T-helper 1 cell treated with Interleukin-12 subunit alpha and Interleukin-12 subunit beta and Interleukin-4 antibody, amounts not matched to agents 30 ng/mL and 1 ng/mL, for 36 hours (primary cell): ENCODE results near the gene CASZ1. TPM values are rescaled to one million over a fixed set of nuclear protein-coding genes. Genes with fewer than 3 reads are reported as not detected.

Experiments
- intact Hi-C: fragments of 100-400 bp; cut with micrococcal nuclease; formaldehyde crosslinking; loops from one replicate; pipeline ENCODE4 v1.15.1; 2024
- total RNA-seq: library from RNA; stranded (reverse); gene quantifications from 2 replicates; pipeline ENCODE4 v1.2.3, GENCODE V29; 2022

The CASZ1 gene
- total RNA-seq, 1 donor from 2014 or later: 9.5 TPM

DNA sequence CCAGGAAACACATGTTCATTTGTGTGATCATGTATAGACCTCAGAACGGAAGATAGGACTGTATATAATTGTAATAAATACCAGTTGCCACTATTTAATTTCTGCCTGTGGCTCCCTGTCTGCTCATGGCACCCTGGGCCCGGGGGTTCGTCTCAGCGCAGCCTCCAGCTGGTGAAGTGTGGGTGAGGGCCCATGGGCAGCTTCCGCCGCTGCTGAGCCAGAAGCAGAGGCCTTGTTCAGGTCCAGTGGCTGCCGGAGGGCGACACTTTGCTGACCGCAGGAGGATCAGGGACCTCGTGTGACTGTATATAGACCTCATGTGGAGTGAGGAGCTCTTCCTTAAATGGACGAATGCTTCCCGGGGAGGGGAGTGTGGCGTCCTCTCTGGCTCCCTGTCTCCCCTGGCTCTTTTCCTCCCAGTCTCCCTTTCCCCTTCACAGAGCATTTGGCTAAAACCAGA lies 165.8 kb downstream of the CASZ1 start:
- intact Hi-C loops: no loop called here

DNA sequence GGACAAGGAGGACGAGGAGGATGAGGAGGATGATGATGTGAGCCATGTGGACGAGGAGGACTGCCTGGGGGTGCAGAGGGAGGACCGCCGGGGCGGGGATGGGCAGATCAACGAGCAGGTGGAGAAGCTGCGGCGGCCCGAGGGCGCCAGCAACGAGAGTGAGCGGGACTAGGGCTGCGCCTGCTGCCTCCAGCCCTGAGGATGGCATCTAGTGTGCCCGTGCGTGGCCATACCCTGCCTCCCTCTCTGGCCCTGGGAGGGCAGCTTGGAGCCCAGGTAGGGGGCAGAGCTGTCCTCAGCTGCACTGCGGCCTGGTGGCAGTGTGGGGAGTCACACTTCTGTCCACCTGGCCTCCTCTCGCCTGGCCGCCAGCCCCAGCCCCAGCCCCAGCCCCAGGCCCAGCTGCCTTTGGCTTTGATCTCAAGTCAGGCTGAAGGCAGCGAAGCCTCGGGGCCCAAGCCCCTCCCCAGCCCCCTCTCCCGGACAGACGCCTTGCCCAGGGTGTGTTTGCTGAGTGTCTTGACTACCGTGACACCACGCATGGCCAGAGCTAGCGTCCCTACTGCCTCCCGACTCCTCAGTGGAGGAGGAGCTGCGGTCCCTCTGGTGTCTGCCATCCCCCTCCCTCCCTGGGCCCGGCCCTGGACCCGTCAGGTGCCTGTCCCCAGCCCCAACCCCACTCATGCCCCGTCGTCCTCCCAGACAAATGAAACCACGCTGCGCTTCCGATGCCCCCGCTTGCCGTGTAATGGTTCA lies 166.5 kb downstream of the CASZ1 start:
- intact Hi-C loops: no loop called here

DNA sequence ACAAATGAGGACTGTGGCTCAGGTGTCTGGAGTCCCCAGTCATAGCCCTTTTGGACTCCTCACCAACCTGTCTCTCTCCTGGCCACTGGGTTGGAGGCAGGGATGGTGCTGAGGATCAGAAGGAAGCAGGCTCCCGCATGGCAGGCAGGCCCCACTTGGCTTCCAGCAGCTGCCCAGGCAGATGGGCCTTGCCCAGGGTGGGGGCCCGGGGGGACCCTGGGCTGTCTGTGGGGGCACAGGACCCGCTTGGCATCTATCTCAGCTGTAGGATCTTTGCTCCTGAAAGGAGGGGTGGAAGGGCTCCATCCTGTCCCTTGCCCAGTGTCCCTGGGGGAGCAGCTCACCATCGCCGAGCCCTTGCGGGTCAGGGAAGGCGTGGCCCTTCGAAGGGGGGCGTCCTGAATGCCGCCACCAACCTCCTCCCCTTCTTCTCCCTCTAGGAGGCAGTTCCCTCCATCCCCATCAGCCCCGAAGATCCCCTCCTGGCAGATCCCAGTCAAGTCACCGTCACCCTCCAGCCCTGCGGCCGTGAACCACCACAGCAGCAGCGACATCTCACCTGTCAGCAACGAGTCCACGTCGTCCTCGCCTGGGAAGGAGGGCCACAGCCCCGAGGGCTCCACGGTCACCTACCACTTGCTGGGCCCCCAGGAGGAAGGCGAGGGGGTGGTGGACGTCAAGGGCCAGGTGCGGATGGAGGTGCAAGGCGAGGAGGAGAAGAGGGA lies 167.2 kb downstream of the CASZ1 start:
- intact Hi-C loops: no loop called here

GRCh38 chr1:10628685-10629084 lies 167.8 kb downstream of the CASZ1 start:
- intact Hi-C loops: no loop called here

DNA sequence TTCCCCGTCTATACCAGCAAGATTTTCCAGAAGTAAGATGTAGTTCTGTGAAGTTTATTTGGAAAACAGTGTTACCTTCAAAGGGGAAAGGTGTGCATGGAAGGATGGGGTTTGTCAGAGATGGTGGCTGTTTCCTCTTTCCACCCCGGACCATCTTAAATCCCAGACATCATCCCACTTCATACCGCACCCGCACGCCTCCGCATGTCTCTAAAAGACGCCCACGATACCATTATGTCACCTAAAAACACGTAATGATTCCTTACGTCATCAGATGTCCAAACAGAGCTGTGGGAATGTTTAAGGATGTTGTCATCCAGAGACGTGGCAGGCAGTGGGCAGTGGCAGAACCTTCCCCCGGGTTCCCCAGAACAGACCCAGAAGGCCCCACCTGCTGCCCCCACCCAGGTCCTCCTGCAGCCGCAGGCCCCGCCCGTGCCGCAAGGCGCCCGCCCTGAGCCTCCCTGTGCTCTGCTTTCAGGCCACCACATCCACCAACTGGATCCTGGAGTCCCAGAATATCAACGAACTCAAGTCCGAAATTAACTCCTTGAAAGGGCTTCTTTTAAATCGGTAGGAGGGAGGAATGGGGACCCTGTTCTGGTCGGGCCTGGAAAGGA lies 169.5 kb downstream of the CASZ1 start:
- intact Hi-C loops: no loop called here

GRCh38 chr1:10626131-10626731 lies 170.2 kb downstream of the CASZ1 start:
- intact Hi-C loops: no loop called here

DNA sequence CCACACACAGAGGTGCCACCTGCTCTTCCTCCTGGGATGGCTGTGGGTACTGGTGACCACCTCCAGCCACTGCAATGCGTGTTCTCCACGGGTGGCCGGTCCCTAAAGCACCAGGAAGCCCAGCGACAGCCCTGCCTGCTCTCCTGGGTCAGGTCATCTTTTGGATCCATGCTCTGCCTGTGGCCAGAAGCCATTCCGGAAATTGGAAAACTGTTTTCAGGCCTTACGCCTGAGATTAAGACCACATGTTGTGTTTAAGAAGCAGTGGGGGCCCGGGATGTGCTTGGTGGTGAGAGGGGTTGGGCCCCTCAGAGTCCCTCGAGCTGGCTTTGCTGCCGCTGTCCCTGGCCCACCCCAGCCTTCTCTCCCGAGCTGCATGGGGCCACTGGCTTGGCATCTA lies 170.9 kb downstream of the CASZ1 start:
- intact Hi-C loops: no loop called here

DNA sequence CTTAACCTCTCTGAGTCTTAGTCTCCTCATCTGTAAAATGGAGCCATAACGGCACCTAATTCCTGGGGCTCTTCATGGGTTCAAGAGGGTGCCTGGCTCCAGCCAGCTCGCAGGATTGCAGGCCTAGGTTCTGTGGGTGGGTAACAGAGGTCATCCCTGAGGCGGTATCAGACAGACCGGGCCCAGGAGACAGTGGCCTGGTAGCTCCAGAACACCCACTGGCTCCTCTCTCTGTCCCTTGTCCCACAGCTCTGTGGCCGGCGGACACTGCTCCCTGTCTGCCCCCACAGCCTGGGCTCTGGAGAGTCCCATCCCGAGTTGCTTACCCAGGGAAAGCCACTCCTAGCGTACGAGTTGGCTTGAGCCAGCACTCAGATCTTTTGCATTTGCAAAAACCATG lies 171.4 kb downstream of the CASZ1 start:
- intact Hi-C loops: no loop called here

DNA sequence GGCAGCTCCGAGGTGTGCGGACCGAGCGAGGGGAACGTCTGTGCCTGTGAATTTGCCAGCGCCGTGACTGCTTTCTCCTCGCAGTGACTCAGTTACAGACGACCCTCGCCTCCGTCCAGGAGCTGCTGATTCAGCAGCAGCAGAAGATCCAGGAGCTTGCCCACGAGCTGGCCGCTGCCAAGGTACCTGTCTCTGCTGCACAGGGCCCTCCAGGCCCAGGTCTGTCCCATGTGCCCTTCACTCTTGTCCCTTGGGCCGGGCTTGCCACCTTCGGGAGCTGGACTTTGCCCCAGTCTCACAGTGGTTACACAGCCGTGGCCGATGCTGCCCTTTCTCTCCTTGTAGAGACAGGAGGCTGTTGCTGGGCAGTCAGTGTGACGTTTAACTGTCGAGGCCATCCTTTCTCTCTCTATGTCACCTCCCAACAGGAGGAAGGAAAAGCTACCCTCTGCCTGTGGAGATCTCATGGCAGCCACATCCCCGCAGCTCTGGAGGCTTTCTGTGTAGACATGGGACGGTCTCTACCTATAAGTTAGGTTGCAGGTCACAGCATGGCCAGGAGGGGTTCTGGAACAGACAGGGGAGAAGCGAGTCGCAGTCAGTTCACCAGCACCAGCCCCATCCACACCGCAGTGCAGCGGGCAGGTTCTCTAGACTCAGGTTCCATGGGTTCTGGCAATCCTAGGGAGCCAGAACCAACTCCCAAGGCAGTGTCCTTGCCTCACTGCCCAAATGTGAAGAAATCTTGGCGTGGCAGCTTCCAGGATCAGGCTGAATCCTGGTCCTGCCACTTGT lies 172.0 kb downstream of the CASZ1 start:
- intact Hi-C loops: no loop called here

DNA sequence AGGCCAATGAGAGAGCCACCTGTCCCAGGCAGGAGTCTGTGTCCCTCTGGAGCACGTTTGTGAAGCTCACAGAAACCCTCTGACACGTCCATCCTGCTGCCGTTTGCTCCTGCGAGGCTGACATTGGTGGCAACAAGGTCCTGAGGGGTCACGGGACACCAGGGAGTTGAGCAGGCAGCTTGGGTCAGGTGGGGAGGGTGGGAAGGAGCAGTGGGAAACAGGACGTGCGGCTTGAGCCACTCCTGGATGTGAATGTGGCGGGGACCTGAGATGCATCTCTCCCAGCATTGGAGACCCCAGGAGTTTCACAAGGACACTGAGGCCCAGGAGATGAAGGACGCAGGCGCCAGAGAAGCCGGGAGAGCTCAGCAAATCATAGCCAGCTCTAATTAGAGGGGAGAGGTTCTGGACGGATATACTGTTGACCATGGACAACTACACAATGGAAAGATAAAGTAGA lies 172.7 kb downstream of the CASZ1 start:
- intact Hi-C loops: no loop called here

DNA sequence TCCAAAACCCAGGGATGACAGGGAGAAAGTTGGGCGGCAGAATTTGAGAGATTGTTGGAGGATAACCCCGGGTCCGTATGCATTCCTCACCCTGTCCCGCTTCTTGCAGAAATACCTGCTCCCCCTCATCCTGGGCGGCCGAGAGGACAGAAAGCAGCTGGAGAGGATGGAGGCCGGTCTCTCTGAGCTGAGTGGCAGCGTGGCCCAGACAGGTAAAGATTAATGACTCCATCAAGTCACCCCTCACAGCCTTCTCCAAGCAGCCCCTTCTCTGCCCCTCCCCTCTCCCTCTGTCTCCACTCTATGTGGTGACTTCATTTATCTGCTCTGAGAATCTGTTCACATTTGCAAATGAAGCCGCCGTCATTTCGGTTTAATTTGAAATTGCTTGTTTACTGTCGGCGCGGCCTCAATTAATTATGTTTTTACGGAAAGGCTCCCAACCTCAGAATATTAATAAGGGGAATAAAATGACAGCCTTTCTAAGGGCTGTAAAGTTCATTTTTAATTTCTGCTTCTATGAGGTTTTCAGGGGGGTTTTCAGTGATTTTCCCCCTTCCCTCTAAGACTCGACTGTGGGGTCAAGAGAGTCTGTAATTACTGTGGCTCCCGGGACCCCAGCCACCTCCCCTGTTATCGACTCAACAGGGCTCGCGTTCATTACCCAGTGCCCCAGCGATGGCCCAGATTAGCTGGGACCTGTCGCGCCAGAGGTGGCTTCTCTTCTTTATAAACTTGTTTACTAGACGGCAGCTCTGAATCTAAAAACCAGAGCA lies 173.3 kb downstream of the CASZ1 start:
- intact Hi-C loops: no loop called here

- intact Hi-C loops: no loop called here
Measured at GRCh38 chr1:10621906-10622305, 174.5 kb downstream of the CASZ1 start.

DNA sequence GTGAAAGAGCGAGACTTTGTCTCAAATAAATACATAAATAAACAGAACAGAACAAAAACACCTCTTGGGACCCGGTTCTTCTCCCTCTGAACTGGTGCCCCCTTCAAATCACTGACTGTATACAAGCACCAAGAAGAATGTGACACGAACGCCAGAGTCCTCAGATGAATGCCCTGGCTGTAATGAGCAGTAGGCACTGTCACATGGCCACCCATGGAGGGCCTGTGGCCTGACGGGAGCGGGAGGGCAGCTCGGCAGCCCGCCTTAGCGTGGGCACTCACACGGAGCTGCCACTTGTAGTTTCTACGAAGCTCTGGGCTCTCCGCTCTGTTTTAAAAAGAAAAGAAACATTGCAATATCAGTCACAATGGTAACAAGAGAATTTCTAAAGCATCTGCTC lies 175.7 kb downstream of the CASZ1 start:
- intact Hi-C loops: no loop called here

DNA sequence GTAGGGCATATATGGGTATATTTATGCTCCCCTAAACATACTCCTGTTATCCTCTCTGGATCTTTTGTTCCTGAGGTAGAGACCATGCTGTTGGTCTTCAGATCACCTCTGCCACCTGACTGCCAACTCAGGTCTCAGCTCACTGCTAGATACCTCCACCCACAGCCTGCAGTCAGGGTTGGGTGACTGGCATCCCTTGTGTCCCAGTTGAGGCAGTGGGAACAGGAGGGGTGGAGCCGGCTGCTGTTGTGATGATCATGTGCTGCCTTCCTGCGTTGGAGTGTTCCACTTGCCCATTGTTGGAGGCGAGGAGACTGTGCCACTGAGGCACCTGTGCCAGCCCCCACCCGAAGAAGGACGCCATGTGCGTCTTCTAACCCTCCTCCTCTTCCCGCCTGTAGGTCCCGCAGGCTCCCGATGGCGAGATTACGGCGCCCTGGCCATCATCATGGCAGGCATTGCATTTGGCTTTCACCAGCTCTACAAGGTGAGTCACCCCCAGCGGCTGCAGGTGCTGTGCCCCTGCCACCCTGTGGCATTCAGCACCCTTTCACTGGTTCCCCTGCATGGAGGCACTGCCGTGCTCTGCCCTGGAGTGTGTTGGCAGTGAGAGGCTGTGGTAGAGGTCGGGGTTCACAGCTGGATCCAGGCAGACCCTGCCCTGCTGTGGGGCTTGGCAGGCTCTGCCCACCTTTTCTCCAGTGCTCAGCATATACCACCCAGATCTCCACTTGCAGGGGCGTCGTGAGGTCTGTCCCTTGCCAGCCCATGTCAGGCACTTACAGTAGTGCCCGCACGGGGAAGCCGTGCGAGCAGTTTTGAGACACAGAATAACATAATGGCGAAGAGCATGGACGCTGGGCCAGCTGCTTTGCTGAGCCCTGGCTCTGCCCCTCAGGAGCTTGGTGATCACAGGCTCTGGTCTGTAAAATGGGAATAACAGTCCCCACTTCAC lies 178.2 kb downstream of the CASZ1 start:
- intact Hi-C loops: no loop called here

GRCh38 chr1:10617318-10617717 lies 179.1 kb downstream of the CASZ1 start:
- intact Hi-C loops: no loop called here

DNA sequence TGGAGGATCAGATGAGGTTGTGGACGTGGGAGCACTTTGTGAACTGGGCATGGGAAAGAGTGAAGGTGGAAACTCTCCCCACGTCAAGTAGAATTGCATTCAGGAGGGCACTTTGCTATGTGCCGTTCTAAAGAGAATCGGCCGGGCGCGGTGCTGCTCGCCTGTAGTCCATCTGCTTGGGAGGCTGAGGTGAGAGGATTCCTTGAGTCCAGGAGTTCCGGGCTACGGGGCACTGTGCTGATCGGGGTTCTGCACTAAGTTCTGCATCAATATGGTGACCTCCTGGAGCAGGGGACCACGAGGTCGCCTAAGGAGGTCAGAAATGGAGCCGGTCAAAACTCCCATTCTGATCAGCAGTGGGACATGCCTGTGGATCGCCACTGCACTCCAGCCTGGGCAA lies 179.8 kb downstream of the CASZ1 start:
- intact Hi-C loops: no loop called here

- intact Hi-C loops: no loop called here
Measured at GRCh38 chr1:10615932-10616671, 180.3 kb downstream of the CASZ1 start.

GRCh38 chr1:10615332-10615731 lies 181.1 kb downstream of the CASZ1 start:
- intact Hi-C loops: no loop called here
